ENCODE data around the gene GLT6D1.
"Not testable (repeated sequence)": the region's sequence is repeated elsewhere in the genome, so short reads cannot be mapped to it uniquely, and the experiment has no call there.

Gene GLT6D1

GRCh38 chr9:135639196-135639595 is at the start of gene GLT6D1:
Gene GLT6D1 (minus strand): TSS chr9:135639540. CDS start chr9:135639187, 353 bp downstream.
- DNase-seq = no peak
- no peak for TF ChIP-seq POLR2A (IDR thresholded peaks at IDR 0.05; ENCODE audit: low read length)
- no peak for TF ChIP-seq GATA1 (IDR thresholded peaks at IDR 0.05; ENCODE audit: low read depth, low read length)

- DNase-seq = no peak
- TF ChIP-seq GATA1 (IDR thresholded peaks at IDR 0.05; ENCODE audit: low read depth, low read length) (no peak), POLR2A (IDR thresholded peaks at IDR 0.05; ENCODE audit: low read length) (no peak)
Observed at GRCh38 chr9:135689011-135689410, 49.7 kb upstream of the GLT6D1 start.

GRCh38 chr9:135687216-135687615 is 47.9 kb upstream of the GLT6D1 start:
- DNase-seq = no peak
- TF ChIP-seq GATA1 (IDR thresholded peaks at IDR 0.05; ENCODE audit: low read depth, low read length) = no peak
- TF ChIP-seq POLR2A (IDR thresholded peaks at IDR 0.05; ENCODE audit: low read length) = no peak

GRCh38 chr9:135684691-135685090 is 45.4 kb upstream of the GLT6D1 start:
- DNase-seq = no peak

GRCh38 chr9:135683401-135684034 is 44.2 kb upstream of the GLT6D1 start:
- TF ChIP-seq GATA1 (IDR thresholded peaks at IDR 0.05; ENCODE audit: low read depth, low read length) (no peak), POLR2A (IDR thresholded peaks at IDR 0.05; ENCODE audit: low read length) (no peak)
- DNase-seq = no peak

More at GRCh38 chr9:135684691-135685090, 45.4 kb upstream of the GLT6D1 start:
- TF ChIP-seq GATA1 (IDR thresholded peaks at IDR 0.05; ENCODE audit: low read depth, low read length) (no peak), POLR2A (IDR thresholded peaks at IDR 0.05; ENCODE audit: low read length) (no peak)

- TF ChIP-seq POLR2A (IDR thresholded peaks at IDR 0.05; ENCODE audit: low read length) (no peak), GATA1 (IDR thresholded peaks at IDR 0.05; ENCODE audit: low read depth, low read length) (no peak)
- no peak for DNase-seq
Observed at GRCh38 chr9:135681161-135681560, 41.8 kb upstream of the GLT6D1 start.

- no peak for DNase-seq
- no peak for TF ChIP-seq POLR2A (IDR thresholded peaks at IDR 0.05; ENCODE audit: low read length)
- TF ChIP-seq GATA1 (IDR thresholded peaks at IDR 0.05; ENCODE audit: low read depth, low read length) = no peak
Observed at GRCh38 chr9:135680056-135680455, 40.7 kb upstream of the GLT6D1 start.

- DNase-seq = no peak
- no peak for TF ChIP-seq GATA1 (IDR thresholded peaks at IDR 0.05; ENCODE audit: low read depth, low read length)
- TF ChIP-seq POLR2A (IDR thresholded peaks at IDR 0.05; ENCODE audit: low read length) = no peak
Observed at GRCh38 chr9:135678236-135679017, 39.1 kb upstream of the GLT6D1 start.

GRCh38 chr9:135677641-135678168 is 38.4 kb upstream of the GLT6D1 start:
- no peak for DNase-seq
- no peak for TF ChIP-seq GATA1 (IDR thresholded peaks at IDR 0.05; ENCODE audit: low read depth, low read length)
- no peak for TF ChIP-seq POLR2A (IDR thresholded peaks at IDR 0.05; ENCODE audit: low read length)

GRCh38 chr9:135676891-135677290 is 37.6 kb upstream of the GLT6D1 start:
- no peak for DNase-seq
- TF ChIP-seq POLR2A (IDR thresholded peaks at IDR 0.05; ENCODE audit: low read length) = no peak
- no peak for TF ChIP-seq GATA1 (IDR thresholded peaks at IDR 0.05; ENCODE audit: low read depth, low read length)

GRCh38 chr9:135674977-135675376 is 35.6 kb upstream of the GLT6D1 start:
- no peak for DNase-seq
- no peak for TF ChIP-seq POLR2A (IDR thresholded peaks at IDR 0.05; ENCODE audit: low read length)
- no peak for TF ChIP-seq GATA1 (IDR thresholded peaks at IDR 0.05; ENCODE audit: low read depth, low read length)

- DNase-seq = no peak
- TF ChIP-seq GATA1 (IDR thresholded peaks at IDR 0.05; ENCODE audit: low read depth, low read length) (no peak), POLR2A (IDR thresholded peaks at IDR 0.05; ENCODE audit: low read length) (no peak)
Observed at GRCh38 chr9:135673941-135674340, 34.6 kb upstream of the GLT6D1 start.

GRCh38 chr9:135672786-135673185 is 33.4 kb upstream of the GLT6D1 start:
- not testable (repeated sequence) for DNase-seq

- TF ChIP-seq GATA1 (IDR thresholded peaks at IDR 0.05; ENCODE audit: low read depth, low read length) = no peak
- TF ChIP-seq POLR2A (IDR thresholded peaks at IDR 0.05; ENCODE audit: low read length) = no peak
- no peak for DNase-seq
Observed at GRCh38 chr9:135671591-135672041, 32.3 kb upstream of the GLT6D1 start.
